ENCODE results near the gene ADAMTS10. TPM values are rescaled to one million over a fixed set of nuclear protein-coding genes. Genes with fewer than 3 reads are reported as not detected.
A peak's percentile ranks its signal among the peaks of the same experiment; 100 is the strongest.

Gene ADAMTS10
- total and polyA plus RNA-seq, 2 of the 13 experiments (the other 11 are each of a cell fraction or from before 2014, with no cell fraction given), result 0.49 to 1.7 TPM

DNA sequence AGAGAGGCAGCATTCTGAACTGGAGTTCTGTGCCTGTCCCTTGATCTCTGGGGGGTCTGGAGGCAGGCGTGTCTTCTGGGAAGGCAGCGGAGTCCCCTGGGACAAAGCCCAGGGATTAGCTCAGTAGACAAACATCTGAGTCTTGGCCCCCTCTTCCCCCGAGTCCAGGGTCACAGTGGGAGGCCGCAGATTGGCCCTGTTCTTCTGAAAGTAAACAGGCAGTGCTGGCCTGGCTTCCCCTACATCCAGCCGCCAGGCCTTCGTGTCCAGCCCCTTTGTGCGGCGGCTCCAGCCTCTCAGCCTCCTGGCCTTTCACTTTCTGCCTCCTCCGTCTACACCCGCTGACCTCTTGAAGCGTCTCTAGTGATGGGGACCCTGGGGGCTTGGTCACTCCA is 20.9 kb upstream of the ADAMTS10 start (continued):
- no peak for TF ChIP-seq ZBTB20 (CRISPR knock-in tag; IDR thresholded peaks at IDR 0.05; ENCODE audit: borderline replicate concordance, low read depth)
- TF ChIP-seq ZKSCAN5 (CRISPR knock-in tag; IDR thresholded peaks at IDR 0.05), result no peak
- TF ChIP-seq, protein P1, sequence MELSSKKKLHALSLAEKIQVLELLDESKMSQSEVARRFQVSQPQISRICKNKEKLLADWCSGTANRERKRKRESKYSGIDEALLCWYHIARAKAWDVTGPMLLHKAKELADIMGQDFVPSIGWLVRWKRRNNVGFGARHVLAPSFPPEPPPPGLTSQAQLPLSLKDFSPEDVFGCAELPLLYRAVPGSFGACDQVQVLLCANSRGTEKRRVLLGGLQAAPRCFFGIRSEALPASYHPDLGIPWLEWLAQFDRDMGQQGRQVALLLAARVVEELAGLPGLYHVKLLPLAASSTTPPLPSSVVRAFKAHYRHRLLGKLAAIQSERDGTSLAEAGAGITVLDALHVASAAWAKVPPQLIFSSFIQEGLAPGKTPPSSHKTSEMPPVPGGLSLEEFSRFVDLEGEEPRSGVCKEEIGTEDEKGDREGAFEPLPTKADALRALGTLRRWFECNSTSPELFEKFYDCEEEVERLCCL (CRISPR knock-in tag; IDR thresholded peaks at IDR 0.05; ENCODE audit: borderline replicate concordance), result no peak
- TF ChIP-seq, protein P2, sequence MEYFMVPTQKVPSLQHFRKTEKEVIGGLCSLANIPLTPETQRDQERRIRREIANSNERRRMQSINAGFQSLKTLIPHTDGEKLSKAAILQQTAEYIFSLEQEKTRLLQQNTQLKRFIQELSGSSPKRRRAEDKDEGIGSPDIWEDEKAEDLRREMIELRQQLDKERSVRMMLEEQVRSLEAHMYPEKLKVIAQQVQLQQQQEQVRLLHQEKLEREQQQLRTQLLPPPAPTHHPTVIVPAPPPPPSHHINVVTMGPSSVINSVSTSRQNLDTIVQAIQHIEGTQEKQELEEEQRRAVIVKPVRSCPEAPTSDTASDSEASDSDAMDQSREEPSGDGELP (IDR thresholded peaks at IDR 0.05; ENCODE audit: borderline replicate concordance, low read depth), result peak; percentile 75; the same call in 1 of the 2 replicates
- TF ChIP-seq GABPA (IDR thresholded peaks at IDR 0.05; ENCODE audit: low read depth, low read length), result no peak
- peak; percentile 49; the same call in 1 of the 2 replicates for TF ChIP-seq GABPA (CRISPR knock-in tag; IDR thresholded peaks at IDR 0.05; ENCODE audit: low read depth)
- no peak for TF ChIP-seq NBN (conservative IDR thresholded peaks at IDR 0.05)
- TF ChIP-seq PAX8 (CRISPR knock-in tag; IDR thresholded peaks at IDR 0.05; ENCODE audit: borderline replicate concordance), result no peak
- TF ChIP-seq ZNF850 (CRISPR knock-in tag; conservative IDR thresholded peaks at IDR 0.05), result no peak
- TF ChIP-seq, protein P3, sequence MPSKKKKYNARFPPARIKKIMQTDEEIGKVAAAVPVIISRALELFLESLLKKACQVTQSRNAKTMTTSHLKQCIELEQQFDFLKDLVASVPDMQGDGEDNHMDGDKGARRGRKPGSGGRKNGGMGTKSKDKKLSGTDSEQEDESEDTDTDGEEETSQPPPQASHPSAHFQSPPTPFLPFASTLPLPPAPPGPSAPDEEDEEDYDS (CRISPR knock-in tag; IDR thresholded peaks at IDR 0.05), result no peak; the same call in 1 of the 2 replicates
- TF ChIP-seq, protein P4, sequence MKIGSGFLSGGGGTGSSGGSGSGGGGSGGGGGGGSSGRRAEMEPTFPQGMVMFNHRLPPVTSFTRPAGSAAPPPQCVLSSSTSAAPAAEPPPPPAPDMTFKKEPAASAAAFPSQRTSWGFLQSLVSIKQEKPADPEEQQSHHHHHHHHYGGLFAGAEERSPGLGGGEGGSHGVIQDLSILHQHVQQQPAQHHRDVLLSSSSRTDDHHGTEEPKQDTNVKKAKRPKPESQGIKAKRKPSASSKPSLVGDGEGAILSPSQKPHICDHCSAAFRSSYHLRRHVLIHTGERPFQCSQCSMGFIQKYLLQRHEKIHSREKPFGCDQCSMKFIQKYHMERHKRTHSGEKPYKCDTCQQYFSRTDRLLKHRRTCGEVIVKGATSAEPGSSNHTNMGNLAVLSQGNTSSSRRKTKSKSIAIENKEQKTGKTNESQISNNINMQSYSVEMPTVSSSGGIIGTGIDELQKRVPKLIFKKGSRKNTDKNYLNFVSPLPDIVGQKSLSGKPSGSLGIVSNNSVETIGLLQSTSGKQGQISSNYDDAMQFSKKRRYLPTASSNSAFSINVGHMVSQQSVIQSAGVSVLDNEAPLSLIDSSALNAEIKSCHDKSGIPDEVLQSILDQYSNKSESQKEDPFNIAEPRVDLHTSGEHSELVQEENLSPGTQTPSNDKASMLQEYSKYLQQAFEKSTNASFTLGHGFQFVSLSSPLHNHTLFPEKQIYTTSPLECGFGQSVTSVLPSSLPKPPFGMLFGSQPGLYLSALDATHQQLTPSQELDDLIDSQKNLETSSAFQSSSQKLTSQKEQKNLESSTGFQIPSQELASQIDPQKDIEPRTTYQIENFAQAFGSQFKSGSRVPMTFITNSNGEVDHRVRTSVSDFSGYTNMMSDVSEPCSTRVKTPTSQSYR (CRISPR knock-in tag; IDR thresholded peaks at IDR 0.05; ENCODE audit: borderline replicate concordance), result peak; percentile 41; the same call in 1 of the 2 replicates
- TF ChIP-seq PAWR (CRISPR knock-in tag; IDR thresholded peaks at IDR 0.05; ENCODE audit: borderline replicate concordance), result no peak
- TF ChIP-seq PTBP1 (IDR thresholded peaks at IDR 0.05; ENCODE audit: low read depth, low read length, poor library complexity, severe bottlenecking), result no peak
- TF ChIP-seq CREB1 (IDR thresholded peaks at IDR 0.05), result no peak
- TF ChIP-seq CREB1 (CRISPR knock-in tag; IDR thresholded peaks at IDR 0.05), result peak; percentile 23; the same call in 1 of the 2 replicates
- no peak for TF ChIP-seq ZNF572 (CRISPR knock-in tag; IDR thresholded peaks at IDR 0.05)
- TF ChIP-seq, protein P5, sequence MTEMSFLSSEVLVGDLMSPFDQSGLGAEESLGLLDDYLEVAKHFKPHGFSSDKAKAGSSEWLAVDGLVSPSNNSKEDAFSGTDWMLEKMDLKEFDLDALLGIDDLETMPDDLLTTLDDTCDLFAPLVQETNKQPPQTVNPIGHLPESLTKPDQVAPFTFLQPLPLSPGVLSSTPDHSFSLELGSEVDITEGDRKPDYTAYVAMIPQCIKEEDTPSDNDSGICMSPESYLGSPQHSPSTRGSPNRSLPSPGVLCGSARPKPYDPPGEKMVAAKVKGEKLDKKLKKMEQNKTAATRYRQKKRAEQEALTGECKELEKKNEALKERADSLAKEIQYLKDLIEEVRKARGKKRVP (CRISPR knock-in tag; IDR thresholded peaks at IDR 0.05), result 0 out of 4 replicates have a peak, but pooled peaks of 1 of the 2 experiments have one; percentile 30
- no peak for TF ChIP-seq ZNF343 (CRISPR knock-in tag; IDR thresholded peaks at IDR 0.05)
- TF ChIP-seq, protein P6, sequence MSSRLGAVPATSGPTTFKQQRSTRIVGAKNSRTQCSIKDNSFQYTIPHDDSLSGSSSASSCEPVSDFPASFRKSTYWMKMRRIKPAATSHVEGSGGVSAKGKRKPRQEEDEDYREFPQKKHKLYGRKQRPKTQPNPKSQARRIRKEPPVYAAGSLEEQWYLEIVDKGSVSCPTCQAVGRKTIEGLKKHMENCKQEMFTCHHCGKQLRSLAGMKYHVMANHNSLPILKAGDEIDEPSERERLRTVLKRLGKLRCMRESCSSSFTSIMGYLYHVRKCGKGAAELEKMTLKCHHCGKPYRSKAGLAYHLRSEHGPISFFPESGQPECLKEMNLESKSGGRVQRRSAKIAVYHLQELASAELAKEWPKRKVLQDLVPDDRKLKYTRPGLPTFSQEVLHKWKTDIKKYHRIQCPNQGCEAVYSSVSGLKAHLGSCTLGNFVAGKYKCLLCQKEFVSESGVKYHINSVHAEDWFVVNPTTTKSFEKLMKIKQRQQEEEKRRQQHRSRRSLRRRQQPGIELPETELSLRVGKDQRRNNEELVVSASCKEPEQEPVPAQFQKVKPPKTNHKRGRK (CRISPR knock-in tag; IDR thresholded peaks at IDR 0.05), result no peak
- TF ChIP-seq ZNF777 (CRISPR knock-in tag; IDR thresholded peaks at IDR 0.05), result no peak
- no peak for TF ChIP-seq ZNF530 (CRISPR knock-in tag; IDR thresholded peaks at IDR 0.05; ENCODE audit: low read depth)
- no peak for TF ChIP-seq RARG (CRISPR knock-in tag; IDR thresholded peaks at IDR 0.05; ENCODE audit: low read depth)
- TF ChIP-seq NFYB (CRISPR knock-in tag; IDR thresholded peaks at IDR 0.05), result peak; percentile 53
- TF ChIP-seq SAFB2 (CRISPR knock-in tag; IDR thresholded peaks at IDR 0.05; ENCODE audit: borderline replicate concordance, low read depth), result peak; percentile 37; the same call in 1 of the 2 replicates

Measured in HepG2 (cell line).